ENCODE measurements around the gene RABEP2.

- TF ChIP-seq CTCF (conservative IDR thresholded peaks at IDR 0.05 in 1 of 2, IDR thresholded peaks at IDR 0.05 in 1 of 2; ENCODE audit: low read depth in 1 of 2, low read length in 2 of 2) = peak; percentile 83 to 88
- TF ChIP-seq EZH2 (IDR thresholded peaks at IDR 0.05; ENCODE audit: low read length, missing control alignments) = no peak
Measured at GRCh38 chr16:28974007-28974436, 49.0 kb upstream of the RABEP2 start.
